ENCODE measurements around the gene LIFR.

LIFR gene

DNA sequence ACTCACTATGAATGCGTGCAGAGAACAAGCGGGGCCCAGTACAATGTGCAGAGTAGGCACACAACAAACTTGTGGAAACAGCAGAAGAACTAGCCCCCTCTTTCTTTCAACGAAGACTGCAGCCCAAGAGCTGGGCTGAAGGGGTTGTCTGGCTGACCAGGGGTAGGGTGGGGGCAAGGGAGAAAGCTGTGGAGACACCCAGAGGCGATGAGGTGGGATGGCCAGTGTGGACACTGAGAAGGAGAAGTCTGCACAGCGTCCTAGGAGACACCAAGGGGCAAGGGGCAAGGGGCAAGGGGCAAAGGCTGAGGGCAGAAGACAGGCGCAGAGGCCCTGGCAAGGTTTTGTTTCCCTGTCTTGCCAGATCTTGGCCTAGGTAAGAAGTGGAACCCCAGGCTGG is 62.3 kb downstream of the LIFR start:
- Mint-ChIP-seq H3K27ac (no peak overlapping the region), H3K9me3 (no peaks in the 10 kb centered on the region), H3K27me3 (peaks cover 18% of the 10 kb centered on the region), H3K36me3 (ENCODE audit: low read depth) (no peaks in the 10 kb centered on the region), H3K4me1 (ENCODE audit: low read depth) (no peaks in the 10 kb centered on the region), H3K4me3 (no peak overlapping the region)
- DNase-seq, result no peak

- no peak overlapping the region for H3K4me3 Mint-ChIP-seq
- H3K4me1 Mint-ChIP-seq (ENCODE audit: low read depth), result peaks cover 2% of the 10 kb centered on the region
- H3K36me3 Mint-ChIP-seq (ENCODE audit: low read depth), result no peaks in the 10 kb centered on the region
- H3K27me3 Mint-ChIP-seq, result peaks cover 48% of the 10 kb centered on the region
- no peaks in the 10 kb centered on the region for H3K9me3 Mint-ChIP-seq
- H3K27ac Mint-ChIP-seq, result no peak overlapping the region
- no peak for DNase-seq
Measured at GRCh38 chr5:38483805-38484398, 72.5 kb downstream of the LIFR start.

- no peak overlapping the region for H3K27ac Mint-ChIP-seq
- no peaks in the 10 kb centered on the region for H3K9me3 Mint-ChIP-seq
- no peaks in the 10 kb centered on the region for H3K36me3 Mint-ChIP-seq (ENCODE audit: low read depth)
- H3K27me3 Mint-ChIP-seq, result peaks cover 53% of the 10 kb centered on the region
- no peaks in the 10 kb centered on the region for H3K4me1 Mint-ChIP-seq (ENCODE audit: low read depth)
- no peak for DNase-seq
- H3K4me3 Mint-ChIP-seq, result no peak overlapping the region
Measured at GRCh38 chr5:38479315-38479904, 77.0 kb downstream of the LIFR start.

GRCh38 chr5:38478878-38479277 is 77.6 kb downstream of the LIFR start:
- Mint-ChIP-seq H3K27me3 (peaks cover 55% of the 10 kb centered on the region), H3K4me3 (no peak overlapping the region), H3K36me3 (ENCODE audit: low read depth) (no peaks in the 10 kb centered on the region), H3K4me1 (ENCODE audit: low read depth) (no peaks in the 10 kb centered on the region), H3K27ac (no peak overlapping the region), H3K9me3 (no peaks in the 10 kb centered on the region)
- DNase-seq, result no peak

DNA sequence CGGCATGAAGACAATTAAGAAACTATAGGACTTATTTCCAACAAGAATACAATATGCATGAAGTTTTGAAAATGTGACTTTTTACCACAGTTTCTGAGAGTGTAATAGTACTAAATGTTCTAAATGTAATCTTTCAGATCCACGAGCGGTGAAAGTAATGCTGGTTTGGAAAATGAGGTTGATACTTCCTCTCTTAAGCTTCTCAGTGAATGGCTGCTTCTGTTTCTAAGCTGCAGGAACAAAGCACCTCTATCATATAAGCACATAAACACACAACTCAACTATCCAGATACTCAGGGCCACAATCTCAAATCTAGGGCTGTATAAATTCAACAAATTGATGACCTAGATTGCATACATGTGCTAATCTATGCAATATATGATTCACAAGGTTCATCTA is 78.3 kb downstream of the LIFR start:
- Mint-ChIP-seq H3K4me3 (no peak overlapping the region), H3K4me1 (ENCODE audit: low read depth) (no peaks in the 10 kb centered on the region), H3K27me3 (peaks cover 58% of the 10 kb centered on the region), H3K9me3 (no peaks in the 10 kb centered on the region), H3K27ac (no peak overlapping the region), H3K36me3 (ENCODE audit: low read depth) (no peaks in the 10 kb centered on the region)
- DNase-seq, result no peak

DNA sequence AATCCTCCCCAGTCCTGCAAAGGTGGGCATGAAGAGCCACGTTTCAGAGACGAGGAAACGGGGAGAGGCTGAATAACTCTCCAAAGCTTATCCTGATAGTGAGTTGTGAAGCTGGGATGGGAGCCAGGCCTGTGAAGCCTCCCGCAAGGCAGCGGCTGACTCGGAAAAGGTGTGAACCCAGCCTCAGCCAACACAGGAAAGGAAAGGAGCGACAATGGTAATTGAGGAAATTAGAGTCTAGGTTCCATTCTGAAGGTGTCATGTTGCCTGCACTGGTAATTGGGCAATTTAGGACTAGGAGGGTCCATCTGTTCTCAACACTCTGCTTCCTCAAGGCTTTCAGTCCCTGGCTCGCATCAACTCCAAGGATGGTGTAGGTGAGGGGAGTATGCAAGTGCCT is 83.4 kb downstream of the LIFR start:
- Mint-ChIP-seq H3K36me3 (ENCODE audit: low read depth) (no peaks in the 10 kb centered on the region), H3K9me3 (no peaks in the 10 kb centered on the region), H3K27me3 (peaks cover 62% of the 10 kb centered on the region), H3K27ac (no peak overlapping the region), H3K4me3 (no peak overlapping the region), H3K4me1 (ENCODE audit: low read depth) (no peaks in the 10 kb centered on the region)
- no peak for DNase-seq

- no peak overlapping the region for H3K4me3 Mint-ChIP-seq
- peaks cover 64% of the 10 kb centered on the region for H3K27me3 Mint-ChIP-seq
- no peaks in the 10 kb centered on the region for H3K9me3 Mint-ChIP-seq
- no peaks in the 10 kb centered on the region for H3K36me3 Mint-ChIP-seq (ENCODE audit: low read depth)
- no peaks in the 10 kb centered on the region for H3K4me1 Mint-ChIP-seq (ENCODE audit: low read depth)
- no peak for DNase-seq
- no peak overlapping the region for H3K27ac Mint-ChIP-seq
Measured at GRCh38 chr5:38472541-38472940, 83.9 kb downstream of the LIFR start.

GRCh38 chr5:38471709-38472108 is 84.7 kb downstream of the LIFR start:
- no peaks in the 10 kb centered on the region for H3K4me1 Mint-ChIP-seq (ENCODE audit: low read depth)
- no peak overlapping the region for H3K27ac Mint-ChIP-seq
- peaks cover 62% of the 10 kb centered on the region for H3K27me3 Mint-ChIP-seq
- H3K9me3 Mint-ChIP-seq, result no peaks in the 10 kb centered on the region
- no peak for DNase-seq
- no peak overlapping the region for H3K4me3 Mint-ChIP-seq
- H3K36me3 Mint-ChIP-seq (ENCODE audit: low read depth), result no peaks in the 10 kb centered on the region

- Mint-ChIP-seq H3K4me3 (no peak overlapping the region), H3K4me1 (ENCODE audit: low read depth) (no peaks in the 10 kb centered on the region), H3K36me3 (ENCODE audit: low read depth) (no peaks in the 10 kb centered on the region), H3K27me3 (peaks cover 60% of the 10 kb centered on the region), H3K27ac (no peak overlapping the region), H3K9me3 (no peaks in the 10 kb centered on the region)
- DNase-seq, result no peak
Measured at GRCh38 chr5:38469707-38470267, 86.7 kb downstream of the LIFR start.

GRCh38 chr5:38468978-38469706 is 87.3 kb downstream of the LIFR start:
- no peak for DNase-seq
- Mint-ChIP-seq H3K27ac (no peak overlapping the region), H3K27me3 (peaks cover 54% of the 10 kb centered on the region), H3K9me3 (no peaks in the 10 kb centered on the region), H3K36me3 (ENCODE audit: low read depth) (no peaks in the 10 kb centered on the region), H3K4me3 (no peak overlapping the region), H3K4me1 (ENCODE audit: low read depth) (no peaks in the 10 kb centered on the region)

DNA sequence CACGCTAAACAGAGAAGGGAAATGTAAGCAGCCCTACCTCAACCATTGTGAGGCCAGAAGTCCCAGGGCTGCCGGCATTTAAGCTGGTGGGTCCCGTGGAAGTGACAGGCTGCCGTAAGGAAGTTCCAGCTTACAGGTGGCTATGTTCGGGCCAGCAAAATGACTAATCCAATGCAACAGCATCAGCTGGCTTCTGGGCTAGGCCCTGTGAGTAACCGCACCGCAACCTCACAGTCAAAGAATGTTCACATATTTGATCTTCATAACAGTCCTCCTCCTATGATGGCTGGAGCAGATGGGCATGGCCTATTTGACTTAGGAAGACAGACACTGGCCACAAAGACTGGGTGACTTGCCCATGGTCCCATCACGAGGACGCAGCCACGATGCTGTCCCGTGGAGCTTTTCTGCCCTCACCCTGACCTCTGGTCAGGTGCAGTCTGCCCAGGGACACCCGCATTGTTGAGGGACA is 88.2 kb downstream of the LIFR start:
- H3K36me3 Mint-ChIP-seq (ENCODE audit: low read depth), result no peaks in the 10 kb centered on the region
- H3K4me1 Mint-ChIP-seq (ENCODE audit: low read depth), result no peaks in the 10 kb centered on the region
- H3K4me3 Mint-ChIP-seq, result no peak overlapping the region
- H3K27ac Mint-ChIP-seq, result no peak overlapping the region
- H3K27me3 Mint-ChIP-seq, result peaks cover 53% of the 10 kb centered on the region
- DNase-seq, result no peak
- H3K9me3 Mint-ChIP-seq, result no peaks in the 10 kb centered on the region

GRCh38 chr5:38467353-38468040 is 88.9 kb downstream of the LIFR start:
- H3K36me3 Mint-ChIP-seq (ENCODE audit: low read depth), result no peaks in the 10 kb centered on the region

DNA sequence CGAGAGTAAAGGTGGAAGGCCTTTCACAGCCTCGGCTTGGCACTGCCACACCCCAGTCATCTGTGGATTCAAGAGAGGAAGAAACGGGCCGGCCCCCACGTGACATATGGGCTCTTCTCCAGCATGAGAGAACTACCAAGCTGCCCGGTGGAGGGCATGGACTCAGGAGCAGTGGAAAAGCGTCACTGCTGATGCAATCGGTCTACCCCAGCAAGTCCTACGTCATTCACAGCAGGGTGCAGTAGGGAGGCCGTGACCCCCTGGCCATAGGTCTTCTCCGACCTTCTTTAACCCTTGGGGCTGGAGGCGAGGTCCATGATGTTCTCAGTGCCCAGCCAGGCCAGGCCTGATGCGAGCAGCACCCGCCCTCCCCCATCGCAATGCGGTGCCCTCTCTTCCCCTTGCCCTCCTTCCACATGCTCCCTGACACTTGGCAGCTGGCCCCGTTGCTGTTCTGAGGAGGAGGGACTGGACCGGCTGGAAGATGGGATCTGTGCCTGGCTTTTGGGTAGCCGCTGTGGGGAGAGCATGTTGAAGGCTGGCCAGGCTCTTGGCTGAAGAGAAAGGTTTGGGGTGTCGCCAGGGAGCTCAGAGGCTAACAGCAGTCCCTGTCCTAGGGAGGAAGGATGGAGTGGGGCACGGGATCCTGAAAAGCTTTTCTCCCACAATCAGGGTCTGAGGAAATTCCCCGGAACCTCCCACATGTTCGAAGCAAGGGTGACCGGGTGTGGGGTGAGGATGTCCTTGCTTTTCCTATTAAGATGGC is 89.8 kb downstream of the LIFR start:
- no peaks in the 10 kb centered on the region for H3K9me3 Mint-ChIP-seq
- no peaks in the 10 kb centered on the region for H3K4me1 Mint-ChIP-seq (ENCODE audit: low read depth)
- no peak for DNase-seq
- no peak overlapping the region for H3K27ac Mint-ChIP-seq
- no peaks in the 10 kb centered on the region for H3K36me3 Mint-ChIP-seq (ENCODE audit: low read depth)
- H3K4me3 Mint-ChIP-seq, result no peak overlapping the region
- peaks cover 55% of the 10 kb centered on the region for H3K27me3 Mint-ChIP-seq

More at GRCh38 chr5:38467353-38468040, 88.9 kb downstream of the LIFR start:
- peaks cover 55% of the 10 kb centered on the region for H3K27me3 Mint-ChIP-seq
- no peaks in the 10 kb centered on the region for H3K9me3 Mint-ChIP-seq
- H3K4me1 Mint-ChIP-seq (ENCODE audit: low read depth), result no peaks in the 10 kb centered on the region
- no peak overlapping the region for H3K4me3 Mint-ChIP-seq
- DNase-seq, result no peak
- H3K27ac Mint-ChIP-seq, result no peak overlapping the region

Data from activated T-cell treated with anti-CD3 and anti-CD28 coated beads, Interleukin-2, amount 50 U/mL, for 24 hours (primary cell).